Activated CD4-positive, CD25-positive, alpha-beta regulatory T cell treated with anti-CD3 and anti-CD28 coated beads, Interleukin-2, amount 50 U/mL, for 16 hours (primary cell): ENCODE measurements around the gene NKIRAS2.
A peak's percentile ranks its signal among the peaks of the same experiment; 100 is the strongest.

Experiments
- DNase-seq: peaks from one replicate; pipeline ENCODE4 v3.0.0-alpha.2; 2020; ENCODE audit warnings: low read depth, low spot score

Gene NKIRAS2

GRCh38 chr17:42026857-42027589 is 7.1 kb downstream of the NKIRAS2 start:
- no peak for DNase-seq

- DNase-seq, result no peak
Observed at GRCh38 chr17:42027590-42027889, 7.7 kb downstream of the NKIRAS2 start.

GRCh38 chr17:42027961-42028790 is 8.3 kb downstream of the NKIRAS2 start:
- no peak for DNase-seq

- DNase-seq, result no peak
Observed at GRCh38 chr17:42028791-42029127, 8.9 kb downstream of the NKIRAS2 start.

- DNase-seq, result no peak
Observed at GRCh38 chr17:42031584-42031983, 11.7 kb downstream of the NKIRAS2 start.

- no peak for DNase-seq
Observed at GRCh38 chr17:42034059-42034458, 14.2 kb downstream of the NKIRAS2 start.

- DNase-seq, result no peak
Observed at GRCh38 chr17:42038221-42038973, 18.5 kb downstream of the NKIRAS2 start.

GRCh38 chr17:42039794-42040763 is 20.2 kb downstream of the NKIRAS2 start:
- no peak for DNase-seq

- DNase-seq, result no peak
Observed at GRCh38 chr17:42040818-42041217, 20.9 kb downstream of the NKIRAS2 start.

GRCh38 chr17:42041619-42042018 is 21.7 kb downstream of the NKIRAS2 start:
- DNase-seq, result no peak

GRCh38 chr17:42042598-42043319 is 22.9 kb downstream of the NKIRAS2 start:
- no peak for DNase-seq

- DNase-seq, result no peak
Observed at GRCh38 chr17:42045719-42046118, 25.8 kb downstream of the NKIRAS2 start.

GRCh38 chr17:42047343-42047742 is 27.5 kb downstream of the NKIRAS2 start:
- no peak for DNase-seq

- DNase-seq, result no peak
Observed at GRCh38 chr17:42049834-42050392, 30.0 kb downstream of the NKIRAS2 start.

GRCh38 chr17:42050393-42051012 is 30.6 kb downstream of the NKIRAS2 start, which contains the start of gene C17orf113:
C17orf113 (minus strand) TSS chr17:42050601; CDS start chr17:42043376, 7,225 bp downstream.
- peak; percentile 11 for DNase-seq

- DNase-seq, result no peak
Observed at GRCh38 chr17:42051013-42051400, 31.1 kb downstream of the NKIRAS2 start.

GRCh38 chr17:42051645-42052044 is 31.8 kb downstream of the NKIRAS2 start:
- DNase-seq, result no peak

- DNase-seq, result no peak
Observed at GRCh38 chr17:42052346-42052877, 32.5 kb downstream of the NKIRAS2 start.

- DNase-seq, result no peak
Observed at GRCh38 chr17:42053731-42054500, 34.0 kb downstream of the NKIRAS2 start.
